Stimulated activated CD8-positive, alpha-beta memory T cell treated with anti-CD3 and anti-CD28 coated beads, Interleukin-4, amount 100 ng/mL, for 1 hour (primary cell): ENCODE measurements around the gene MND1.
A peak's percentile ranks its signal among the peaks of the same experiment; 100 is the strongest.

Source experiments
- DNase-seq, 2 donors: peaks; one replicate each; pipeline ENCODE4 v3.0.0-alpha.2; 2020; ENCODE audit warnings: low read depth in 2 of 2, low spot score in 1 of 2

MND1 gene, protein sequence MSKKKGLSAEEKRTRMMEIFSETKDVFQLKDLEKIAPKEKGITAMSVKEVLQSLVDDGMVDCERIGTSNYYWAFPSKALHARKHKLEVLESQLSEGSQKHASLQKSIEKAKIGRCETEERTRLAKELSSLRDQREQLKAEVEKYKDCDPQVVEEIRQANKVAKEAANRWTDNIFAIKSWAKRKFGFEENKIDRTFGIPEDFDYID

DNA sequence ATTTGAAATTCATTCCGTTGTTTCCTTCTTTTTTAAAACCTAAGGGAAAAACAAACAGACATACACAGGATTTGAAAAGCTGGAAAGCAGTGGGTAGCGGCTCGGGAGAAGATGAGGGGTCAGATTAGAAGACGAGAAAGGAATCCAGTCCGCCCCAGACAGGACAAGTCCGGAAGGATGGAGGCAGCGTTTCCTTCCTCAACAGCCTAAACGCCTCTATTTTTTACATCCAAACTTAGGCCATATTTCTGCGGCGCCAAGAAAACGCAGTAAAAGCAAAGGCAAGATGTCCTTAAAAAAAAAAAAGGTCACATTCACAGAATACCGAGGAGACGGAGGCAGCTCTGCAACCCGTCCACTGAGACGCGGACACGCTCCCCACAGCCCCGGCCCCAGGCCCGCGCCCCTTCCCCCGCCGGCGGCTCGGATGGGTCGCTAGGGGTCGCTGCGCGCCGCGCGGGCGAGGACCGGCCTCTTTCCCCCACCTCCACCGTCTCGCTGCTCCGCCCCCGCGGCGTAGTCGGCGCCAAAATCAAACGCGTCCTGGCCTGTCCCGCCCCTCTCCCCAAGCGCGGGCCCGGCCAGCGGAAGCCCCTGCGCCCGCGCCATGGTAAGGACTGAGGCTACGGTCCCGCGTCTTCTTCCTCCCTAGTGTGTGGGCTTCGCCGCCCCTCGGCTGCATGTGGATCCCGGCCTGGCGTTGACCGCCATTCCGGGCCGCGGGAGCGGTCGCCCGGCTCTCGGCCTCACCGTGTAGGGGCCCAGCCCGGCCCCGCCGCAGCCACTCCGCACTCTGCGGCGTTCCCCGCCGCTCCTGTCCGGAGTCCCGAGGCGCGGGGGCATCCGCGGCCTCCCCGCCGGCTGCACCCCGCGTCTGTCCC, at the start of gene MND1:
Gene MND1, plus strand, starts transcription at position 558 of the 881 bp plus-strand sequence. Its CDS starts 50 bp downstream, at position 608.
- DNase-seq: peak; percentile 71 to 84

DNA sequence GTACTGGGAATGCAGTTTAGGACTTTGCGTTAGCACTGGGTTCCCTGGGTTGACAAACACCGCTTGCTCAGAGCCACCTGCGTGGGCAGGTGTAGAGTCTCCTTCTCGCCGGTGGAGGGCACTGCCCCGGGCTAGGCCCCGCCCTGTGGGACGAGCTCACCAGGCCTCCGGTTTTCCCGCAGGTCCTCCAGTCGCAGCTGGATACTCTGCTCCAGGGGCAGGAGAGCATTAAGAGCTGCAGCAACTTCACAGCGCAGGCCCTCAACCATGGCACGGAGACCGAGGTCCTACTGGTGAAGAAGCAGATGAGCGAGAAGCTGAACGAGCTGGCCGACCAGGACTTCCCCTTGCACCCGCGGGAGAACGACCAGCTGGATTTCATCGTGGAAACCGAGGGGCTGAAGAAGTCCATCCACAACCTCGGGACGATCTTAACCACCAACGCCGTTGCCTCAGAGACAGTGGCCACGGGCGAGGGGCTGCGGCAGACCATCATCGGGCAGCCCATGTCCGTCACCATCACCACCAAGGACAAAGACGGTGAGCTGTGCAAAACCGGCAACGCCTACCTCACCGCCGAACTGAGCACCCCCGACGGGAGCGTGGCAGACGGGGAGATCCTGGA, 49.2 kb upstream of the MND1 start:
- no peak for DNase-seq

DNA sequence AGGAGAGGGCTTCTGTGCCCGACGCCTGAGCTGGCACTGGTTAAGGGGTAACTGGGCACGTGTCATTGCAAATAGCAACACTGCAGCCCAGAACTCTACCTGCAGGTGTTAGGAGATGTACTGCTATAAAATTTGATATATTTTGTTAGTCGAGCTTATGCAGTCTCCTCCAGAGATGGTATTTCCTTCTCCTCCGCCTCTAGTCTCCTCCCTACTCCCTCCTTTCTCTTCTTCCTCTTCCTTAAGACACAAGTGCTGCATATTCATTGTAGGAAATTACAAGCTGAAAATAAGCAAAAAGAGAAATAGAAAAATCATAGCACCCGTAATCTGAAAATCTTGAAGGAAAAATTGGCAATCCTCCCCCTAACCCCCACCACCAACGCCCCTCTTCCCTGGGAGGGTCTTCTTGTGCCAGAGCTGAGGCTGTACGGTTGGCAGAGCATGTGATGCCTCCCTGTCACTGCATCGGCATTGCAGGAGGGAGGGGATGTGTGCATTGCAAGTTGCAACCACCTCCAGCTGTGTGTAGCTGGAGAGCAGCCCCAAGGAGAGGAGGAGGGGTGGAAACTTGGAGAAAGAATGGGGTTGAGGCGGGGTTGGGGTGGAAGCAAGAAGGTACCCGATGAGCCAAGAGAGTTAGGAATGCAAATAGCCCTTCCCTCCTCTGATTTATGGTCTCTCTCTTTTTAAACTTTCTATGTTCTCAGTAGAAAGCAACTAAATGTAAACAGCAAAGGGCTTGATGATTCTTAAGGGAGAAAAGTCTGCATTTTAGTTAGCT, 48.3 kb upstream of the MND1 start:
- DNase-seq: no peak

DNA sequence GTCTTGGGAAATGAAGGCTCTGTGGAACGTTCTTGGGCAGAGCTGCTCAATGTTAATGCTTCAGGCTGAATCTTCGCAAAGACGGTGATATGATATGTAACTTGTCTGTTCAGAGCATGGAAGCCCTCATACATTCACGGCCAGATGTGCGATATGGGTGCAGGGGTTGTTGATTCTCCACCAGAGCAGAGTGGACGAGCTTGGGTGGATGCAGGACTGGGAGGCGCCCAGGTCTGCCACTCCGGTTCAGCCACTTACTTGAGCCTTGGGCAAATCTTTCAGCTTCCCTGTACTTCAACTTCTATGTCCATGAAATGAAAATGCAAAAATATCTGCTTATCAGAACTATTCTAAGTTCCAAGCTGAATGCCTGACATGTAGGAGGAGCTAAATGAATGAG, 47.4 kb upstream of the MND1 start:
- DNase-seq: no peak

DNA sequence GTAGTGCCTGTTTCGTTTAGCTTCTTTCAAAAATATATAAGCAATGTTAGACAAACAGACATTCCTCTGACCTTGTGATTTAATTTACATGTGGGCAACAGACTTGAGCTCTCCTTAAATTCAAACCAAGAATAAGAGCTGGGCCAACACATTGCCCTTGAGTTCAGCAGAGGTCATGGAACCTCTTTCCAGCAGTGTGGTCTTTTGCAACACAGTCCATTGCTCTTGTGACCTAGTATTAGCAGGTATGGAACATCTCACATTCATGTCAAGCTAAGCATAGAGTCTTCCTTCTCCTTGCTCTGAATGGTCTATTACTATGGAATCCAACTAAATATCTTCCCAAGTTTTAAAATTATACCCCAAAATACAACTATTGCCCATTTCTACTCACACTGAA, 33.7 kb upstream of the MND1 start:
- DNase-seq: no peak

DNA sequence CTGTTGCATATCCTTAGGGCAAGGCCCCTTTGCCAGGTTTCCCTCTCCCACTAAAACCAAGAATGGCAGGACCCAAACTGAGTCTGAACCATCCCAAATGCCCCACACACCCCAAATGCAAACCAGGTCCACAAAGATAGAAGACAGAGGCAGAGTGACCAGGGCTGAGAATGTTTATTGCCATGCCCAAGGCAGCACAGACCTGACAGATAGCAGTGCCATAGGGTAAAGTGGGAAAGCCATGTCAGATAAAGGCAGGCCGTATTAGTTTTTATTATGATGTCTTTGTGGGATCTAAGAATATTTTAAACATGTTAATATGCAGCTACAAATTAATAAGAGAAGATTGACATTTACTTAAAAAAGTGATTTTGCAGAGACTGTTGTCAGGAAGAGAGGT, 29.6 kb upstream of the MND1 start:
- DNase-seq: no peak

DNA sequence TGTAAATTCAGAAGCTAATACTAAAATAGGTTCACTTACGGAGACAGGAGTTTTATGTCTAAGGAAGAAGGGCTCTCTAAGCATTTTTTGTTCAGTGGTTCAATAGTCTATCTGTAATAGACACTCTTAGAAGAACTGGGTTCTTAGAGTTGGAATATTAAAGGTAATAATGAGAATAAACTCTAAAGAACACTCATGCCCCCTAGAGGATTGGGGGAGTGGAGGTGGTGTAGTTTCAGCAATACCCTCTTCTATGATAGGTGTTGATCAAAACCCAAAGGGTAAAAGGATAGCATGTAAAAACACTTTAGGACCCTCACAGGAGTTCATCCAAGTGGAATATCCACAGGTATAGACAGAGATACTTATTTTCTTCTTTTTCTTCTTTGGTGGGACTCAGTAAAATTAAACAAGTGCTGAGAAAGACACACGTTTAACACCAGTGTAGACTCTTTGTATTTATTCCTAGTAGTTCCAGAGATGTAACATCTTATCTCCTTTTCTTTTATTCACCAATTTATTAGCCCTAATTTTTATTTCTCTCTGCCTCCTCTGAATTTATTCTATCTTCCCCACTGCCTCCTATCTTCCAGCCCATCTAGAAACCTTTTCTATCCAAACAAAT, 25.7 kb upstream of the MND1 start:
- no peak for DNase-seq

DNA sequence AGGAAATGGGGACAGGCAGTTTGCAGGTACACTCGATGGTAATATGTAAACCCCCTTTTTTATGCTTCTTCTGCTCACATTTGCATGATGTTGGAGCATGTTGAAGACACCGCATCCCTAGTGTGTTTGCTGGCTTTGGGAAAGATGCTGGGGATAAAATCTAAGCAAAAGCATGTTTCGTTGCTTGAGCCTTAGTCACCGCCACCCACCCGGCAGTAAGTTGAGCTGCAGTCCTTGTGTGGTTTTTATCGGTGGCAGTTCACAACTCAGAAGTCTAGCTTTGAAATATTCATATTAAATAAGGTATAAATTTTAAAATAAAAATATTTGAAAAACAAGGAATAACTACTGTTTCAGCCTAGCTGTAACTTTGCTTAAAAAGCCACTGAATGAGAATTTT, 21.7 kb upstream of the MND1 start:
- DNase-seq: no peak

DNA sequence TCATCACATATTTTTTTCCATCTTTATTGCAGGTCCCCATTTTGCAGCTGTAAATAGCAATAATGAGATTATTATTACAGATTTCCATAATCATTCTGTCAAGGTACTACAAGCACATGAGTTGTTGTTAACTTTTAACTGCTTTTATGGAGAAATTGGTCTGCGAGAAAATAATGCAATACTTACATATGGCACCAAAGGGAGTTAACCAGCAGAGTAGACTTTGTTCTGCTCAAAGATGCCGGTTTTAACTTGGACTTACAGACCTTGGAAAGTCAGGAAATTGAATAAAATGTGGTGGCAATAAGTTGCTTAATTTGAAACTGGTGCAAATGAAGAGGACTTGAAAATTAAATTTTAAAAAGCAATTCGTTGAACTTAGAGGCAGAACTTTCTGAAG, 20.4 kb upstream of the MND1 start:
- DNase-seq: no peak

DNA sequence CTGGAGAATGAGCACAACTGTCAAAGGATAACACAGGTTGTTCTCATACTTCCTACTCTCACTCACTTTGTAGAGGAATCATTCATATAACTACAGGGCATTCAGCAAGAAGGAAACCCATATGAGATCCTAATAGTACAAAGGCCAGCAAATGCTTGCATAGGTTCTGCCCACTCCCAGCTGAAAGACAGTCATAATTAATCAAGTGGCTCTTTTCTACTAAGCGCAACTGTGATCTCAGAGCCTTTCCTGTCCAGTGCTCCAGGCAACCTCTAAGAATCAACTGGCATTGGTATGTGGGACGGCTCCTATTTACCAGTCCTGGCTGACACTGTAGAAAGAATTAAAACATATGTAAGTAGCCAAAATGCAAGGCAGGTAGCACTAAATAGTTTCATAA, 18.9 kb upstream of the MND1 start:
- no peak for DNase-seq

DNA sequence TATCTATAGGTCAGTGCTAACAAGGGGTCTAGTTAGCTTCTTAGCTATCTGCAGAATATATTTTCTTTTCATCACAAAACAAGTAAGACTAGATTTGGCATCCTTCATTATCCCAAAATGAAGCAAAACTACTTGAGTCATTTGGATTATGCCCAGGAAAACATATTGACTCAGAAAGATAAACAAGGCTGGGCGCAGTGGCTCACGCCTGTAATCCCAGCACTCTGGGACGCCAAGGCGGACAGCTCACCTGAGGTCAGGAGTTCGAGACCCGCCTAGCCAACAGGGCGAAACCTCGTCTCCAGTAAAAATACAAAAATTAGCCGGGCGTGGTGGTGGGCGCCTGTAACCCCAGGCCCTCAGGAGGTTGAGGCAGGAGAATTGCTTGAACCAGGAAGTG, 18.0 kb upstream of the MND1 start:
- DNase-seq: no peak

DNA sequence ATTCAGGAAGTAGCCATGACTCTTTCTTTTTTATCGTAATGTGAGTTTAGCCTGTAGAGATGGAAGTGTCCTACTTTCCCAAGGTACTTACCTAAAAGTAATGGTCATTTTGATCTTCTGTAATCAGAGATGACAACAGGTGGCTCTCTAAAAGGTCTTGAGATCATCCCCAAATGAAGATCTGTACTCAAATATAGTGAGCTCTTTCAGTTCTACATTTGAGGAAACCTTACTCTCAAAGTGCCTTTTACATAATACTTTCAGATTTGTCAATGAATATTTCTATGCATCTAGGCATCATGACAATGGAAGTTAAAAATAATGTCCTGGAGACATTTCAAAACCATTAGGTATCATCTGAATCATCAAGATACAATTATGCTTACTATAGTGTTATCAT, 17.2 kb upstream of the MND1 start:
- DNase-seq: no peak

DNA sequence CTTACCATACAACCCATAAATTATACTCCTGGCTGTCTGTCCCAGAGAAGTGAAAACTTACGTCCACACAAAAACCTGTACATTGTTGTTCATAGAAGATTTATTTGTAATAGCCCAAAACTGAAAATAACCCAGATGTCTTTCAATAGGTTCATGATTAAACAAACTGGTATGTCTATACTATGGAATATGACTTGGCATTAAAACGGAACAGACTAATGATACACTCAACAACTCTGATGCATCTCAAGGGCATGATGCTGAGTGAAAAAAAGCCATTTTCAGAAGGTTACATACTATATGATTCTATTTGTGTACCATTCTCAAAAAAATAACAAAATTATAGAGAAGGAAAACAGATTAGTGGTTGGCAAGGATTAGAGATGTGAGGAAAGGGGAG, 11.6 kb upstream of the MND1 start:
- DNase-seq: no peak

DNA sequence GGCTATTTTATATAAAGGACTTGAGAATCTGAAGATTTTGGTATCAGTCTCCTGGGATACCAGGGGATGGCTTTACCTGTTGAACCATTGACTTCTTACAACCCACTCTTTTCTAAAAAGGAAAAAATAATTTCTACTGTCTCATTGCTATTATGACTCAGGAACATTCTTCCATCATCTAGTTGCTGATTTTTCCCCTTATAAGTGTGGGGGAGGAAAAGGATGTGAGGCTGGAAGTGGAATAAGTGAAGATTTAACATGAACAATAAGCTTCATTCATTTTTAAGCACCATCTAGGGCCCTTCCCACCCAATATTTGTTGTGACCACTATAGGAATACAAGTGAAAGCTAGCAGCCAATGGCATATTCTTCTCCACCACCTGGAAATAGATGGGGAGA, 10.6 kb upstream of the MND1 start:
- no peak for DNase-seq

DNA sequence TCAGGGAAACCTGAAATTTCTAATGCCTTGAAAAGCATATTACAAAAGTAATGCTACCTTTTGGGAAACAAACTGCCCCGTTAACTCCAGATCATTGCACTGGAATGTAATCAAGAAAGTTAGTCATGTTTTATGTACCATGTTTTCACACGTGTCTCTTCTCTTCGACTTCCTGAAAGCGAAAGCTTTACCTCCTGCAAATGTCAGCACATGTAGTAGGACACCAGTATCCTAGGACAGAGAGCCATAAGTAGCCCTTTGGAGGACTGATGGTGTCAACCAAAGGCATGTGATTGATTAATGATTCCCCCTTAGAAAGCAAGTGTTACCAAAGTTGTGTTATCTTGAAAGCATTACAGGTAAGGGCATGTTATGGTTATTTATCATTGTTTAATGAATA, 8.8 kb upstream of the MND1 start:
- DNase-seq: no peak

DNA sequence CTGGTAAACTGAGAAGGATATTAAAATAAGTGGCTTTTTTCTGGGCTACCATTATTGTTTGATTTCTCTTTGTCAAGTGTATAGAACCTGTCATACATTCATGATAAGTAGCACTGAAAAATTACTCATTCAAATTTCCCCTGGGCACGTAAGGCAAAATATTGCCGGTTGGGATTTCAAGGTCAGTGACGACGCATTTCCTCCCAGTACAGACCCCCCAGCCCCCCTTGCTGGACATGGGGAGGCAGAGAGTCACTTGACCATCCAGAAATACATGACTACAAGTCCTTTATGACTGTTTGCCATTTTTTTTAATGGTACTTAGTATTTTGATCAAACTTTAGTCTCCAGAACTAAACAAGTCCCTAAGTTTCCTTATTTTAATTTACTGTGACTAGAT, 6.8 kb upstream of the MND1 start:
- DNase-seq: no peak

DNA sequence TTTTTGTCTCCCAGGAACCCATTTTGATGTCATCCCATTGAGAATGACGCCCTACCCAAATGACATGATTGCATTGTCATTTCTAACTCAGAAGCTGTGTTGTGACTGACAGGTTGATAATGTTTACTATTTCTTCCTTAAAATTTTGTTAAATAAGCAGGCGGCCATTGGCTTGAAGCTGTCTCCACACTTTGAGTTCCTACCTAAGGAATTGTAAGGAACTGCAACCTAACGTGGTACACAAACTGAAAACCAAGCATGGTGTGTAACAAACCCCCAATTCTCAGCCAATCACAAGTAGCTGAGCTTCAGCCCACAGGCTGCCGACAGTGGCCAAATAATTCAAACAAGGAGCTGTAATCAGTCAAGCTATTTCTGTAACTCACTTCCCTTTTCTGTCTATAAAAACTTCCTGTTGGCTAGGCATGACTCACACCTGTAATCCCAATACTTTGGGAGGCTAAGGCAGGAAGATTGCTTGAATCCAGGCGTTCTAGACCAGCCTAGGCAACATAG, 2.9 kb upstream of the MND1 start:
- DNase-seq: no peak

DNA sequence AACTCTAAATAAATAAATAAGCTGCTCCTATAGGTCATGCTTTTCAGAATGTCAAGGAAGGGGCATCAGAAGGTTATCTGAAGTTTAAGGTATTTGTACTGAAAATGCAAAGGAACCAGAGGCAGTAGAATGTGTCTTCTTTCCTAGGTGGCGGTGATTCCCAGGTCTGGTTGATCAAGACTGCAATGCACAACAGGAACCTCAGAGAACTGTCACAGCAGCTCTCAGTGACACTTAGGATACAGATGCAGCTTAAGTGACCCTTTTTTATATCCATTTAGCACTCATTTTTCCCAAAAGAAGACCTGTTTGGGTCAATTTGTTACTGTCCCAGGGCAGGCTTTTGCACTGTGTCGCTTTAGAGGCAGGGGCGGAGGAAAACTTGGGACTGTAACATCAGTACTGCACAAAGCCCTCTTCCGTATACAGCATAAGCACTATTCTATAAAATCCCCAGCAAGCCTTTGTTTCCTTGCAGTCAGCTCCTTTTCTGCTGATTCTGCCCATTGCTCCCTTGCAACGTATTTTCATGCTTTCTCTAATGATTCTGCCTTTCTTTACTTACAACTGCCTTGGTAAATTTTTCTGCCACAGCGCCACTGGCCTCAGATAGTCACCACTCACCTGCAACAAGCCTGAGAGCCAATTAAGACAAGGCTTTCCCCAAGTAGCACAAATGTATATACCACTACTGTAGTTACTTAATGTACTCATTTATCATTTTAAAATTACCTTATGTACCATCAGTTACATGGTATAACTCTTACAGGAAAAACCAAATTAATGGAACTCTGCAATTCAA, 1.5 kb upstream of the MND1 start:
- DNase-seq: no peak

DNA sequence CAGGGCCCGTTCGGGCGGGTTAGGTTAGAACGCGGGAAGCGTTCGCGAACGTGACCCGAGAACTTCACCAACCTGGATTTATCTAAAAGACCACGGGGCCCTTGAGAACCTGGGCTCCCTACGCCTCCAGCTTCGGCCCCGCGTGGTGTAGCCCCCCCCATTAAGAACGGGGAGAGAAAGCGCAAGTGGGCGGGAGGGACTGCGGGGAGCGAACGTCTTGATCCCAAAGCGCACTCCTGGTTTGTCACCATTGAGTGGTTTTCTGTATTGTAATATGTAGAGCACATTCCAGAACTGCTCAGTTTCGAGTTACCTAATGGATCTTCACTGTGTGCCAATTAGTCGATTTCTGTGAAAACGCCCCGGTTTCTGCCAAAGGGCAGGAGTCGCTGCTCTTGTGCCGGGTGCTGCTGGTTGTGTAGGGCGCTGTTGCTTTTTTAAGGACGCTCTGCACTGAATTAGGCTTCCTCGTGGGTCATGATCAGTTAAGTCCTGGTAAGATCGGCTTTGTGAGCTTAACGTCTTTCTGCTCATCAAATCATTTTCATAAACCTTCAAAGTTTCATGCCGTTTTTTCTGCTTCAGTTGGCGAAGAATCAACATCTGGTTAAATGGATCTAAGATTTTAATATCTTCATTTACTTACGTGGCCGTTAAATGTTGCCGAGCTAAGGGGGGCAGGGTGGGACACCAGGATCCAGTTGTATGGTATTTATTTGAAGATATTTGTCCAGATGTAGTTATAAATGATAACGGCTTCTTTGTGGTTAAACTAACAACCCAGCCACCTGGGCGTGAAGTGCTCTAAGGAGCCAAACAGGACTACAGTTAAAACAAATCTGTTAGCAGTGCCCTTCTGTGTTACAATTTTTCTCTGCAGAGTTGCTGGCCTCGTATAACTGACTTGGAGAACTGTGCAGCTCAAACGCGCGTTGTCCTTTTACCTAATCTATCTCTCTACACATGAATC, 809 bp downstream of the MND1 start:
- peak in 1 of 2 donors; percentile 22 for DNase-seq
